Aorta (tissue), 5 donors: Measurements from ENCODE around the gene BTBD16. TPM values are rescaled to one million over a fixed set of nuclear protein-coding genes. Genes with fewer than 3 reads are reported as not detected.

Experiments used
- ATAC-seq: fragments of 200-7000 bp; cut with Tn5 transposase; one replicate; pipeline ENCODE4 v1.9.1; 2022; ENCODE audit warnings: moderate library complexity; ENCODE audit not compliant: low FRiP score
- DNase-seq, 2 donors: peaks; one replicate each; pipeline ENCODE4 v3.0.0-alpha.2; 2020
- H3K27ac ChIP-seq, 2 donors: one replicate each; pipeline ENCODE4 v1.5.1; 2013; ENCODE audit warnings: low read length in 2 of 2, mild to moderate bottlenecking in 2 of 2, moderate library complexity in 2 of 2, control low read depth in 1 of 2, inconsistent platforms in 1 of 2, low read depth in 1 of 2
- H3K27me3 ChIP-seq, 2 donors: one replicate each; pipeline ENCODE4 v1.6.1; 2013; ENCODE audit warnings: control low read depth in 1 of 2, low read length in 1 of 2, mild to moderate bottlenecking in 1 of 2, moderate library complexity in 1 of 2; ENCODE audit not compliant: insufficient read depth in 2 of 2, control insufficient read depth in 1 of 2
- H3K36me3 ChIP-seq, 2 donors: one replicate each; pipeline ENCODE4 v1.6.1; 2013; ENCODE audit warnings: control low read depth in 1 of 2, low read length in 1 of 2, mild to moderate bottlenecking in 1 of 2; ENCODE audit not compliant: insufficient read depth in 2 of 2, control insufficient read depth in 1 of 2
- H3K4me1 ChIP-seq, 2 donors: one replicate each; pipeline ENCODE4 v1.6.1; 2013; ENCODE audit warnings: low read length in 2 of 2, control low read depth in 1 of 2, mild to moderate bottlenecking in 1 of 2, moderate library complexity in 1 of 2; ENCODE audit not compliant: insufficient read depth in 2 of 2, control insufficient read depth in 1 of 2
- H3K4me3 ChIP-seq, 2 donors: one replicate each; pipeline ENCODE4 v1.5.1; 2013; ENCODE audit warnings: low read length in 2 of 2, control low read depth in 1 of 2, mild to moderate bottlenecking in 1 of 2
- H3K9me3 ChIP-seq: one replicate; pipeline ENCODE4 v1.6.1; 2013; ENCODE audit warnings: mild to moderate bottlenecking, low read length; ENCODE audit not compliant: control insufficient read depth
- WGBS, 2 donors: extraction: QIAGEN DNeasy Blood & Tissue Kit; methylation state at CpG; one replicate each; pipeline ENCODE4 v1.1.7; 2013; 5-methylcytosine and 5-hydroxymethylcytosine counted together
- intact Hi-C, 2 donors: fragments of 100-400 bp; cut with DNase I; formaldehyde crosslinking; loops; one replicate each; pipeline versions ENCODE4 v1.14.2 to v1.15.0; 2022
- polyA plus RNA-seq, 2 donors: library from polyadenylated mRNA; stranded (reverse); fragments of 200-250 nt; gene quantifications; one replicate each; pipeline ENCODE4 v1.2.3, GENCODE V29; 2013
- total RNA-seq, 2 donors: library from RNA; stranded (reverse); fragmentation: NEBNext Ultra II Directional; extraction: Animal tissue kit (Norgen Biotek cat#: 25700); gene quantifications; one replicate each; pipeline ENCODE4 v1.2.1, GENCODE V29; 2021
- donor health status: healthy with polysubstance abuse.
- donor health status: Bipolar disorder and iron deficiency.
- donor health status: DM: no; HTN: no; CAD: no.
- donor health status: DM: no; HTN: no; CAD: no.
- donor health status: DM: yes; HTN: yes; CAD: no.

The BTBD16 gene
- total and polyA plus RNA-seq, 4 donors = 1.2 to 2.4 (median 2.3) TPM; not detected in 1

DNA sequence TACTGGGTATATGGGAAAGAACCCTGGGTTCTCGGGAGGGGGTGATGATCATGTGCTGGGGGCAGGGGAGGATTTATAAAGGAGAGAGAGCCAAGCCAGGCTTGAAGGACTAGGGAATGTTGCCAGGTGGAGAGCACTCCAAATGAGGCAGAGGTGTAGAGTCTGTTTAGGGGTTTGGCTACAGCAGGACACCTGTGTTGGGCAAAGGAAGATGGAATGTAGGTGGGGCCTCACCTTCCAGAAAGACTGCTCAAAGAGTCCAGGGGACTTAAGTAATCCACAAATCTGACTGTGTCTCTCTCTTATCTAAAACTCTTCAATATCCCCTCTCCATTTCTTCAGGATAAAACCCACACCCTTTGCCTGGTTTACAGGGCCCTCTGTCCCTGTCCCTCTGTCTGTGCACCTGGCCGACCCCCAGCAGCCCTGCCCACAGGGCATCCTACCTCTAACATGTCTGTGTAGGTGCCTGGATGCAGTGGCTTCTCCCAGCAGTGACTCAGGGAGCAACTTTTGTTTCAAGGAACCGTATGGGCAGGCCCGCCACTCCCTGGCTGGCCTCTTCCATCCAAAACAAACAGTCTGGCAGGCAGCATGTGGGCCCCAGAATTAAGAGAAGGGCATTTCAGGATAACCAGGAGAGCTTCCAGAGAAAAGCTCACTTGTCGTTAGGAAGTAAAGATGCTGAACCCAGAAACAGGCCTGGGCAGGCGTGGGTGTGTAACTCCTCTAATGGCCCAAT is 92.8 kb downstream of the BTBD16 start:
- intact Hi-C loops = no loop called here
- WGBS, 2 donors = 9 to 12% methylated on average over 6 of the region's 6 CpGs
- H3K36me3 ChIP-seq = no peaks in the 10 kb centered on the region
- DNase-seq (peak in 1 of 2 donors; percentile 66), ATAC-seq (peak; percentile 16)
- H3K4me3 ChIP-seq = no peak overlapping the region
- H3K27me3 ChIP-seq = no peaks in the 10 kb centered on the region
- peak overlapping the region in 1 of 2 donors; percentile 15 for H3K27ac ChIP-seq
- peaks cover 0 to 4% of the 10 kb centered on the region in 2 donors for H3K4me1 ChIP-seq
- H3K9me3 ChIP-seq = no peaks in the 10 kb centered on the region

- ATAC-seq = no peak
- intact Hi-C loops = no loop called here
These were observed 97.6 kb downstream of the BTBD16 start for GRCh38 chr10:122368502-122369254.

GRCh38 chr10:122373108-122373507 is 102.0 kb downstream of the BTBD16 start:
- intact Hi-C loops = loop anchor here in 1 of 2 donors (5.0 kb wide), 1 partner anchor 66 kb away; no protein-coding TSS in a partner anchor
- H3K9me3 ChIP-seq = no peaks in the 10 kb centered on the region
- ATAC-seq (no peak), DNase-seq (no peak)
- H3K36me3 ChIP-seq = no peaks in the 10 kb centered on the region
- no peaks in the 10 kb centered on the region for H3K4me1 ChIP-seq
- H3K4me3 ChIP-seq = no peak overlapping the region
- H3K27ac ChIP-seq = peak overlapping the region in 1 of 2 donors; percentile 37
- 61 to 63% methylated on average over 4 of the region's 4 CpGs for WGBS, 2 donors
- no peaks in the 10 kb centered on the region for H3K27me3 ChIP-seq

More at GRCh38 chr10:122368502-122369254, 97.6 kb downstream of the BTBD16 start:
- WGBS, 2 donors = 71 to 72% methylated on average over 13 of the region's 13 CpGs
- H3K9me3 ChIP-seq = no peaks in the 10 kb centered on the region
- H3K27me3 ChIP-seq = no peaks in the 10 kb centered on the region
- H3K4me3 ChIP-seq = no peak overlapping the region
- H3K4me1 ChIP-seq = peaks cover 0 to 3% of the 10 kb centered on the region in 2 donors
- no peak for DNase-seq
- no peak overlapping the region for H3K27ac ChIP-seq
- H3K36me3 ChIP-seq = no peaks in the 10 kb centered on the region

DNA sequence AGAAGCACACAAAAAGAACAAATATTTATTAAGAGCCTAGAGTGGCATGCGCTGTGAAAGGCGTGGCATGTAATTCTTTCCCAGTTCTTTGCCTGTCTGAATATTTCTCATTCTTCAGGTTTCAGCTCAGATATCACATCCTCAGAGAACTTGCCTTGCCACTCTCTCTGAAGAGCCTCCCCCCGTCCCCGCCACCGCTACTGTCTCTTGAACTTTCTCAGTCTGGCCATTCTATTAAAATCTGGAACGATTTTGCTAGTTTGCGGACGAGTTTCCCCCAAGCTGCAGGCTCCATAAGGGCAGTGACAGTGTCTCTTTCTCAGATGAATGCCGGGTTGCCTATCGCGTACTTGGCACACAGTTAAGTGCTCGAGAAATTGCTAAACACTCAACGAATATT is 102.6 kb downstream of the BTBD16 start:
- peak; percentile 1 for ATAC-seq
- H3K4me1 ChIP-seq = no peaks in the 10 kb centered on the region
- no peaks in the 10 kb centered on the region for H3K27me3 ChIP-seq
- intact Hi-C loops = loop anchor here in 1 of 2 donors (2.0 to 5.0 kb wide), 2 partner anchors 66 to 125 kb away; no protein-coding TSS in a partner anchor
- no peaks in the 10 kb centered on the region for H3K36me3 ChIP-seq
- no peak for DNase-seq
- H3K27ac ChIP-seq = peak overlapping the region; percentile 37 to 84
- WGBS, 2 donors = 1% methylated on average over 13 of the region's 13 CpGs
- peak overlapping the region; percentile 35 to 49 for H3K4me3 ChIP-seq
- no peaks in the 10 kb centered on the region for H3K9me3 ChIP-seq

DNA sequence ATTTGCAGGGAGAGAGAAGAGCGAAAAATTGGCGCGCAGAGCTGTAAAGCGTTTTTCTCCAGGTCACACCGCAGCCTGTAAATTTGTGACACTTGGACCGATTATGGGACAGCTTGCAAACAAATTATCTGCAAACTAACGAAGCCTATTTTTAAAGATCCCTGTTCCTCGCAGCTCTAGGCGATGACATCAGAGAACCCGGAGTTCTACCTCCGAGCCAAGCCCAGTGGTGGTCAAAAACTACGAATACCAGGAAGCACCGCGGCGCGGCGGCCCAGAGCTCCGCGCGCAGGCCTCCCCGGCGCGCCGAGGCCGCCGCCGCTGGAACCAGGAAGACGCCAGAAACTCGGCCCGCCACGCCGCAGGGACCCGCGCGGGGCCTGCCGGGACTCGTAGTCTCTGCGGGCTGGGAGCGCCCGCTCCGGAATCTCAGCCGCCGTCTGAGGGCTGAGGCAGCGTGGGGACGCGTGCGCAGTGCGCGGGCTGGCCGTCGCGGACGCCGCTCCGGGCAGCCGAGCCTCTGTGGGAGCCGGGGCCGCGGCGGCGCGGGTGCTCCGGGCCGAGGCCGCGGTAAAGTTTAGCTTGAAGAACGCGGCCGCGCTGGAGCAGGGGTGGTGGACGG is 103.3 kb downstream of the BTBD16 start, which contains the start of gene PLEKHA1:
PLEKHA1 (plus strand) TSS at position 472 of the 622 bp plus-strand sequence. CDS start 18,493 bp downstream, outside the sequence.
- WGBS, 2 donors = 0% methylated on average over 68 to 71 of the region's 71 CpGs
- Histone ChIP-seq H3K4me1 (no peaks in the 10 kb centered on the region), H3K9me3 (no peaks in the 10 kb centered on the region), H3K4me3 (peak within 1 kb of the TSS; percentile 67 to 77), H3K27ac (peak within 1 kb of the TSS; percentile 65 to 89), H3K36me3 (no peaks in the 10 kb centered on the region), H3K27me3 (no peaks in the 10 kb centered on the region)
- intact Hi-C loops = loop anchor here in 1 of 2 donors (2.0 to 5.0 kb wide), 2 partner anchors 67 to 124 kb away; no protein-coding TSS in a partner anchor
- ATAC-seq = peak; percentile 97
- peak; percentile 97 to 99 for DNase-seq

DNA sequence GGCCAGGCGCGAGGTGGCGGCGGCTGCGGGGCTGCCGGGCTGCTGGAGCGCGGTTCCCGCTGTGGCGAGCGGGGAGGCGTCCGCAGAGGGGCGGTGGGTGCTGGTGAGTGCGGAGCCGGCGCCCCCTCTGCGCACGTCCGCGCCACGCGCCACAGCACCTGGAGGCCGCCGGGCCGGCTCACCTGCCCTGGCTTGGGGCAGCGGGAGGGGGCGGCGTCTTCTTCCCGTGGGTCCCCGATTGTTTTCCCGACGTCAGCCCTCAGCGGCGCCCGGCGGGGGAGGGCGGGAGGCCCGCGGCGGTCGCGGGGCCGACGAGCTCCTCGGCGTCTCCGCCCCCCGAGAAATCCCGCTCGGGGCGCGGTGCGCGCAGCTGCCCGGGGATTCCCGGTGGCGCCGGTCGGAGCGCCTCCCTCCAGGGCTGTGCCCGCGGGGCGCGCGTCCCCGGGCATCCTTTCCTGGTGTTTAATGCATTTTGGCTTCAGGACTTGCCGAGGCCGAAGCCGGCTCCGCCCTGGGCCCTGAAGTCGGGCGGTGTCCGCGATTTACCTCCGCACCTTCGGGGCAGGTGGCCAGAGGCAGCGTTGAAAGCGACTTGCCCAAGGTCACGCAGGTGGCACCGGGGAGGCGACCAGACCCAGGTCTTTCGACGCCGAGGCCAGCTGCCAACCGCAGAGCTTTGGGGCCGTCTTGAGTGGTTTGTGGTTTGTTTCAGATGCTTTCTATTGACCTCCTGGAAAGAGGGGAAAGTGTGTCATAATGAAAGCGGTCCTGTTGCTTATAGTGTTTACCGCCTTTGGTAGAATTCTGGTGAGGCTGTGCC is 104.0 kb downstream of the BTBD16 start:
- WGBS, 2 donors = 0% methylated on average over 61 to 89 of the region's 89 CpGs
- H3K4me1 ChIP-seq = no peaks in the 10 kb centered on the region
- ATAC-seq (peak; percentile 73), DNase-seq (peak; percentile 75 to 88)
- intact Hi-C loops = loop anchor here in 1 of 2 donors (2.0 to 5.0 kb wide), 2 partner anchors 68 to 124 kb away; no protein-coding TSS in a partner anchor
- no peaks in the 10 kb centered on the region for H3K27me3 ChIP-seq
- H3K9me3 ChIP-seq = no peaks in the 10 kb centered on the region
- H3K4me3 ChIP-seq = peak overlapping the region; percentile 67 to 77
- H3K27ac ChIP-seq = peak overlapping the region; percentile 65 to 89
- H3K36me3 ChIP-seq = no peaks in the 10 kb centered on the region

- Histone ChIP-seq H3K36me3 (no peaks in the 10 kb centered on the region), H3K4me1 (no peaks in the 10 kb centered on the region), H3K4me3 (peak overlapping the region; percentile 67 to 77), H3K27me3 (no peaks in the 10 kb centered on the region), H3K9me3 (no peaks in the 10 kb centered on the region), H3K27ac (peak overlapping the region in 1 of 2 donors; percentile 28)
- 1 to 2% methylated on average over 7 of the region's 7 CpGs for WGBS, 2 donors
- no peak for DNase-seq
- intact Hi-C loops = loop anchor here in 1 of 2 donors (2.0 kb wide), 1 partner anchor 123 kb away; no protein-coding TSS in a partner anchor
- ATAC-seq = no peak
These were observed 104.6 kb downstream of the BTBD16 start for GRCh38 chr10:122375679-122376160.
